NB4 (cell line): ENCODE results near the gene TNN.

Source experiments
- DNase-seq: peaks from one replicate; pipeline ENCODE4 v3.0.0; 2010; ENCODE audit warnings: low read depth
- H3K4me3 ChIP-seq: one replicate; pipeline ENCODE4 v1.5.1; 2011; ENCODE audit warnings: mild to moderate bottlenecking, low read depth, low read length, moderate library complexity
- MYC ChIP-seq: IDR thresholded peaks from 2 replicates; pipeline ENCODE4 v1.6.1; 2011; ENCODE audit warnings: low read depth, low read length
- POLR2A ChIP-seq: IDR thresholded peaks from 2 replicates; pipeline ENCODE4 v1.6.1; 2011; ENCODE audit warnings: mild to moderate bottlenecking; ENCODE audit not compliant: insufficient read length; ENCODE audit errors: extremely low read depth
- TF ChIP-seq, protein P1 (sequence below): IDR thresholded peaks from 2 replicates; pipeline ENCODE4 v1.6.1; 2011; ENCODE audit warnings: low read depth, low read length
- TF ChIP-seq, protein P2 (sequence below): IDR thresholded peaks from one replicate; pipeline ENCODE4 v1.5.1; 2012; ENCODE audit warnings: low read depth, low read length

The TNN gene

DNA sequence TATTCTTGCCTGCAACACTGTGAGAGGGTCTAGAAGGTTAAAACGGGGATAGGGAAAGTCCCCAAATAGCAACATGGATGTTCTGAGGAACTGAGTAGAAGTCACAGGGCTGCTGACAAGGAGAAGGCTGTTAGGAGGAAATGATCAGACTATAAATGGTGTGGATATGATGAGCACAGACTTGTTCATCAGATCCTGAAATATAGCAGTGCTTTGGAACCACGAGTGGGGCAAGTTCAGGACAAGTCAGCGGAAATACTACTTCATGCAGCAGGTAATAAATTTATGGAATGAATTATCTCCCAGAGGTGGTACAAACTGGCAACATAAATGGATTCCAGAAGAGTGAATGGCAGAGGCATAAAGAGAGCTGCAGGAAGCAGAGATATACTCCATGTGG lies 128.2 kb downstream of the TNN start:
- TF ChIP-seq MYC (no peak), POLR2A (no peak)
- TF ChIP-seq, protein P1, sequence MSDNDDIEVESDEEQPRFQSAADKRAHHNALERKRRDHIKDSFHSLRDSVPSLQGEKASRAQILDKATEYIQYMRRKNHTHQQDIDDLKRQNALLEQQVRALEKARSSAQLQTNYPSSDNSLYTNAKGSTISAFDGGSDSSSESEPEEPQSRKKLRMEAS, result no peak
- TF ChIP-seq, protein P2, sequence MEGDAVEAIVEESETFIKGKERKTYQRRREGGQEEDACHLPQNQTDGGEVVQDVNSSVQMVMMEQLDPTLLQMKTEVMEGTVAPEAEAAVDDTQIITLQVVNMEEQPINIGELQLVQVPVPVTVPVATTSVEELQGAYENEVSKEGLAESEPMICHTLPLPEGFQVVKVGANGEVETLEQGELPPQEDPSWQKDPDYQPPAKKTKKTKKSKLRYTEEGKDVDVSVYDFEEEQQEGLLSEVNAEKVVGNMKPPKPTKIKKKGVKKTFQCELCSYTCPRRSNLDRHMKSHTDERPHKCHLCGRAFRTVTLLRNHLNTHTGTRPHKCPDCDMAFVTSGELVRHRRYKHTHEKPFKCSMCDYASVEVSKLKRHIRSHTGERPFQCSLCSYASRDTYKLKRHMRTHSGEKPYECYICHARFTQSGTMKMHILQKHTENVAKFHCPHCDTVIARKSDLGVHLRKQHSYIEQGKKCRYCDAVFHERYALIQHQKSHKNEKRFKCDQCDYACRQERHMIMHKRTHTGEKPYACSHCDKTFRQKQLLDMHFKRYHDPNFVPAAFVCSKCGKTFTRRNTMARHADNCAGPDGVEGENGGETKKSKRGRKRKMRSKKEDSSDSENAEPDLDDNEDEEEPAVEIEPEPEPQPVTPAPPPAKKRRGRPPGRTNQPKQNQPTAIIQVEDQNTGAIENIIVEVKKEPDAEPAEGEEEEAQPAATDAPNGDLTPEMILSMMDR, result no peak
- no peak overlapping the region for H3K4me3 ChIP-seq
- DNase-seq, result no peak

DNA sequence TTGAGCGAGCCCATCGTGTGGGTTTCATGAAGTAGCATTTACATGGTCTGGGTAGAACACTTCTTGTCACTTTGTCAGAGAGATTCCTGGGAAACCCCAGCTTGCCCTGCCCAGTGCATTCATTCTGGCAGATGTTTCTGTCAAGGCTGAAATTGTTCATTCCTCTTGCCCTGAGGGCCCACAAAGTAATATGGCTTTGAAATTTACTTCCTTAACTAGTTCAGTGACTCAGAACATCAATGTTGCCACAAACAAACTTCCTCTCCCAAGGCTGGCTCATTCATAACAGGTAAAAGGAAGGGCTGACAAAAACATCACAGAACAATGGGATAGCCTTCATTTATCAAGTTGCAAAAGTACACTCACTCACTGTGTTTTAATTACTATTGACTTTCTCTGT lies 129.9 kb downstream of the TNN start:
- TF ChIP-seq POLR2A, result no peak
- TF ChIP-seq MYC, result no peak
- TF ChIP-seq, protein P1, result no peak
- TF ChIP-seq, protein P2, result no peak
- peak; percentile 42 for DNase-seq
- H3K4me3 ChIP-seq, result no peak overlapping the region
